ENCODE measurements around the gene HAND1. TPM values are rescaled to one million over a fixed set of nuclear protein-coding genes. Genes with fewer than 3 reads are reported as not detected.

Gene HAND1
- total and polyA plus RNA-seq, 2 donors (not counting 1 experiment from before 2014, with no cell fraction given), result not detected

DNA sequence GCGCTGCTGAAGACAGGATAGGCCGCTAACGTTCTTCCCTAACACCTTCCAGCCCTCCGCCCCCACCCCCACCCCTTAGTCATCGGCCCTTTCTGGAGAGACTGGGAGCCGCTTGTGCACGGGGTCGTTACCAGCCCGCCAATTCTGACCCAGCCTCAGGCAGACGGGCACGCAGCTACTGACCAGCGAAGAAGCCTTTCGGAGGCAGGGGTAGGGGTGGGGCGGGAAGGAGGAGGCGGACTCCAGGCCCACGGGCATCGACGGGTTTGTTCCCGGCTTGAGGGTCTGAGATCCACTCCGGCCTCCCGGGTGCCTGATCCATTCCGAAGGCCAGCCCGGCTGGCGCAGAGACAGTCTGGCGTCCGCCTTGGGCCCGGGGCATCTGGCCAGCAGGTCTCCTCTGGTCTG lies 729 bp upstream of the HAND1 start:
- no peak overlapping the region for H2AFZ ChIP-seq (ENCODE audit: insufficient read depth, low read depth, low read length, poor library complexity, severe bottlenecking)
- ATAC-seq (ENCODE audit: low read depth) (no peak), DNase-seq (no peak)
- no peak overlapping the region for H3K27ac ChIP-seq (ENCODE audit: low read length in 2 of 2)
- Mint-ChIP-seq H3K4me1 (peaks cover 62% of the 10 kb centered on the region), H3K9me3 (ENCODE audit: insufficient read depth) (no peaks in the 10 kb centered on the region), H3K27ac (no peak overlapping the region), H3K27me3 (peaks cover 81% of the 10 kb centered on the region), H3K4me3 (peak overlapping the region; percentile 80)
- H3K4me1 ChIP-seq (ENCODE audit: control insufficient read depth in 2 of 2, insufficient read depth in 2 of 2, low read length in 2 of 2), result peaks cover 69 to 73% of the 10 kb centered on the region in 2 donors
- no peak overlapping the region for H3K4me3 ChIP-seq (ENCODE audit: control extremely low read depth in 1 of 5, extremely low read depth in 1 of 5, insufficient read depth in 1 of 5, low read depth in 2 of 5, low read length in 4 of 5)
- peaks cover 0 to 79% (median 10%) of the 10 kb centered on the region in 3 donors for H3K9me3 ChIP-seq (ENCODE audit: control extremely low read depth in 1 of 3, control insufficient read depth in 2 of 3, insufficient read depth in 1 of 3, low read length in 2 of 3)
- CTCF ChIA-PET, result interaction anchor here (2.4 kb wide), 1 partner anchor 11 kb away, joined by 8 read pairs; no protein-coding TSS in a partner anchor
- 12% methylated on average over 21 of the region's 27 CpGs for WGBS (ENCODE audit: insufficient coverage)
- H3K79me2 ChIP-seq (ENCODE audit: control insufficient read depth, insufficient read depth, low read length), result no peaks in the 10 kb centered on the region
- no peaks in the 10 kb centered on the region for H3K36me3 ChIP-seq (replicated peaks in 1 of 2; ENCODE audit: control extremely low read depth in 1 of 2, control insufficient read depth in 1 of 2, extremely low read depth in 1 of 2, insufficient read depth in 2 of 2, low read length in 1 of 2)
- TF ChIP-seq EZH2 (IDR thresholded peaks at IDR 0.05; ENCODE audit: borderline replicate concordance, insufficient read depth, low read depth, low read length, poor library complexity, severe bottlenecking), result no peak
- TF ChIP-seq, protein P1, sequence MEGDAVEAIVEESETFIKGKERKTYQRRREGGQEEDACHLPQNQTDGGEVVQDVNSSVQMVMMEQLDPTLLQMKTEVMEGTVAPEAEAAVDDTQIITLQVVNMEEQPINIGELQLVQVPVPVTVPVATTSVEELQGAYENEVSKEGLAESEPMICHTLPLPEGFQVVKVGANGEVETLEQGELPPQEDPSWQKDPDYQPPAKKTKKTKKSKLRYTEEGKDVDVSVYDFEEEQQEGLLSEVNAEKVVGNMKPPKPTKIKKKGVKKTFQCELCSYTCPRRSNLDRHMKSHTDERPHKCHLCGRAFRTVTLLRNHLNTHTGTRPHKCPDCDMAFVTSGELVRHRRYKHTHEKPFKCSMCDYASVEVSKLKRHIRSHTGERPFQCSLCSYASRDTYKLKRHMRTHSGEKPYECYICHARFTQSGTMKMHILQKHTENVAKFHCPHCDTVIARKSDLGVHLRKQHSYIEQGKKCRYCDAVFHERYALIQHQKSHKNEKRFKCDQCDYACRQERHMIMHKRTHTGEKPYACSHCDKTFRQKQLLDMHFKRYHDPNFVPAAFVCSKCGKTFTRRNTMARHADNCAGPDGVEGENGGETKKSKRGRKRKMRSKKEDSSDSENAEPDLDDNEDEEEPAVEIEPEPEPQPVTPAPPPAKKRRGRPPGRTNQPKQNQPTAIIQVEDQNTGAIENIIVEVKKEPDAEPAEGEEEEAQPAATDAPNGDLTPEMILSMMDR (IDR thresholded peaks at IDR 0.05), result no peak
- no peak overlapping the region for H3K9ac ChIP-seq (ENCODE audit: low read length)
- POLR2A ChIA-PET, result no interaction called here
- peaks cover 0 to 99% (median 88%) of the 10 kb centered on the region in 4 experiments for H3K27me3 ChIP-seq (replicated peaks in 1 of 4; ENCODE audit: control extremely low read depth in 1 of 4, control insufficient read depth in 3 of 4, insufficient read depth in 4 of 4, low read length in 3 of 4)
- H4K20me1 ChIP-seq (ENCODE audit: control insufficient read depth, insufficient read depth, low read length, poor library complexity, severe bottlenecking), result no peaks in the 10 kb centered on the region
- intact Hi-C loops (cut with micrococcal nuclease), result no loop called here
- H3K4me2 ChIP-seq (replicated peaks; ENCODE audit: low read depth, low read length, poor library complexity, severe bottlenecking), result peak overlapping the region; percentile 63

DNA sequence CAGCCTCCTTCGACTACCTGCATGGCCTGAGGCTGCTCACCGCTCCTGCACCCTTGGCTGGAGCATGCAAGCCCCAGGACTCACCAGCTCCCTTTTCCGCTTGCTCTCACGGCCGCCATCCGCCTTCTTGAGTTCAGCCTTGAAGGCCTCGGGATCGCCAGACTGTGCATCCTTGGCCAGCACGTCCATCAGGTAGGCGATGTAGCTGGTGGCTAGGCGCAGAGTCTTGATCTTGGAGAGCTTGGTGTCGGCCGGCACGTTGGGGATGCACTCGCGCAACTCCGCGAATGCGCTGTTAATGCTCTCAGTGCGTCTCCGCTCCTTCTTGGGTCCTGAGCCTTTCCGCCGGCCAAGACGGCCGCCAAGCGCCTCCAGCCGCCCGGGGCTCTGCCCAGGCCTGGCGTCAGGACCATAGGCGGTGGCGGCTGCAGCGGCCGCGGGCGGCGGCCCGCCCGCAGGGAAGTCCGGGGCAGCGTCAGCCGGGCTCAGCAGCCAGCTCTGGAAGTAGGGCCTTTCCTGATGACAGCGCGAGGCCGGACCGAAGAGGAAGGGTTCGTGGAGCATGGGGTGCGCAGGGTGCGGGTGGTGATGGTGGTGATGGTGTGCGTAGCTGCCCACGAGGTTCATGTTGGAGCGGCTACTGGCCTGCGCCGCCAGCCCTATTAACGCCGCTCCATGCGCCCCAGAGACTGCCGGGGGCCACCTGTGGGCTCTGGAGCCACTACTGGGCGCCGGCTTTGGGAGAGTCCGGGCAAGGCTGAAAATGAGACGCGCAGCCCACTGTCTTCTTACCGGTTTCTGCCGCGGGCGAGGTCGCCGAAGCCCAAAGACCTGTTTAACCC lies 424 bp downstream of the HAND1 start:
- Mint-ChIP-seq H3K9me3 (ENCODE audit: insufficient read depth) (no peaks in the 10 kb centered on the region), H3K27ac (peak overlapping the region; percentile 41), H3K4me1 (peaks cover 58% of the 10 kb centered on the region), H3K4me3 (peak overlapping the region; percentile 86), H3K27me3 (peaks cover 78% of the 10 kb centered on the region)
- no peak overlapping the region for H2AFZ ChIP-seq (ENCODE audit: insufficient read depth, low read depth, low read length, poor library complexity, severe bottlenecking)
- DNase-seq, result peak; percentile 54
- peaks cover 73 to 78% of the 10 kb centered on the region in 2 donors for H3K4me1 ChIP-seq (ENCODE audit: control insufficient read depth in 2 of 2, insufficient read depth in 2 of 2, low read length in 2 of 2)
- H3K27me3 ChIP-seq (replicated peaks in 1 of 4; ENCODE audit: control extremely low read depth in 1 of 4, control insufficient read depth in 3 of 4, insufficient read depth in 4 of 4, low read length in 3 of 4), result peaks cover 0 to 99% (median 90%) of the 10 kb centered on the region in 4 experiments
- ATAC-seq (ENCODE audit: low read depth), result no peak
- H3K9me3 ChIP-seq (ENCODE audit: control extremely low read depth in 1 of 3, control insufficient read depth in 2 of 3, insufficient read depth in 1 of 3, low read length in 2 of 3), result peaks cover 0 to 82% (median 10%) of the 10 kb centered on the region in 3 donors
- TF ChIP-seq, protein P1 (IDR thresholded peaks at IDR 0.05), result no peak
- peak; percentile 84 for TF ChIP-seq EZH2 (IDR thresholded peaks at IDR 0.05; ENCODE audit: borderline replicate concordance, insufficient read depth, low read depth, low read length, poor library complexity, severe bottlenecking)
- H3K4me2 ChIP-seq (replicated peaks; ENCODE audit: low read depth, low read length, poor library complexity, severe bottlenecking), result peak overlapping the region; percentile 63
- peak overlapping the region in 3 of 5 experiments; percentile 14 to 25 (median 23) for H3K4me3 ChIP-seq (ENCODE audit: control extremely low read depth in 1 of 5, extremely low read depth in 1 of 5, insufficient read depth in 1 of 5, low read depth in 2 of 5, low read length in 4 of 5)
- no peaks in the 10 kb centered on the region for H3K36me3 ChIP-seq (replicated peaks in 1 of 2; ENCODE audit: control extremely low read depth in 1 of 2, control insufficient read depth in 1 of 2, extremely low read depth in 1 of 2, insufficient read depth in 2 of 2, low read length in 1 of 2)
- no peaks in the 10 kb centered on the region for H4K20me1 ChIP-seq (ENCODE audit: control insufficient read depth, insufficient read depth, low read length, poor library complexity, severe bottlenecking)
- intact Hi-C loops (cut with micrococcal nuclease), result no loop called here
- H3K27ac ChIP-seq (ENCODE audit: low read length in 2 of 2), result no peak overlapping the region
- H3K79me2 ChIP-seq (ENCODE audit: control insufficient read depth, insufficient read depth, low read length), result no peaks in the 10 kb centered on the region
- WGBS (ENCODE audit: insufficient coverage), result 7% methylated on average over 68 of the region's 68 CpGs
- CTCF ChIA-PET, result interaction anchor here (1.6 to 2.4 kb wide), 2 partner anchors 10 to 406 kb away, joined by 3 to 8 read pairs; no protein-coding TSS in a partner anchor
- POLR2A ChIA-PET, result interaction anchor here (0.6 kb wide), 1 partner anchor 46 kb away, joined by 4 read pairs; no protein-coding TSS in a partner anchor
- H3K9ac ChIP-seq (ENCODE audit: low read length), result peak overlapping the region; percentile 25
